Measurements from ENCODE around the gene AANAT. TPM values are rescaled to one million over a fixed set of nuclear protein-coding genes. Genes with fewer than 3 reads are reported as not detected.

AANAT gene
- total RNA-seq, 1 experiment from 2014 or later = not detected

DNA sequence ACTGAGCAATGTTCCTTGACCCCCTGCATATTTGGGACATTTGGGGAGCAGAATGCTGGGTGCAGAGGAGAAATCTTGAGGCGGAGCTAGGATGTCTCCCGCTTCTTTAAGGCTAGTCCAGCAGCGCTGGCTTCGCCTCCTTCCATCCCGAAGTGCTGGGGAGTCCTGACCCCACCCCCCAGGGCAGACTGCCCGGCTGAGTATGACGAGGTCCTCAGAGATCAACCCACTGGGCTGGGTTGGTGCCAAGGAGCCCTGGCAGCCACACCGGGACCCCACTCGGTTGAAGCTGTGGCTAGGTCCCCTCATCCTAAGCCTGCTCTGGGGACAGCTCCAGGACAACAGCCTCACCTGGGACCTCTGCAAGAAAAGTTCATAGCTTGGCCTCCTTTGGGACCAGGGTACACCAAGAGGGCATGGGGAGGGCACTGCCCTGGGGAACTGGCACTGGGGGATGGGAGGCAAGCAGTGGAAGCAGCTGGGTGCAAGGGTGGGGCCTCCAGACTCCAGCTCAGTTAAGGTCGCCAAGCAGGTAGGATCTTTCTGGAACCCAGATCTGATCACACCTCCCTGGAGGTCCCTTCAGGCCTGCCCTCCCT lies 22.8 kb downstream of the AANAT start:
- no peaks in the 10 kb centered on the region for H3K36me3 ChIP-seq (ENCODE audit: low read depth)

GRCh38 chr17:76491271-76492122 lies 24.1 kb downstream of the AANAT start:
- H4K20me1 ChIP-seq (ENCODE audit: insufficient read depth) = no peaks in the 10 kb centered on the region
- no peaks in the 10 kb centered on the region for H3K36me3 ChIP-seq (ENCODE audit: low read depth)
- no peaks in the 10 kb centered on the region for H3K4me1 ChIP-seq (replicated peaks; ENCODE audit: insufficient read depth)
- H3K4me3 ChIP-seq = no peak overlapping the region
- POLR2A ChIA-PET (ENCODE audit: unreplicated experiment) = interaction anchor here (0.6 kb wide), 1 partner anchor 9 kb away, joined by 3 read pairs; no protein-coding TSS in a partner anchor
- no peak overlapping the region for H3K4me2 ChIP-seq
- no peaks in the 10 kb centered on the region for H3K9me3 ChIP-seq (ENCODE audit: insufficient read depth, low read depth)
- intact Hi-C loops (cut with micrococcal nuclease; ENCODE audit: unreplicated experiment) = no loop called here
- no TSS peak for BruUV-seq (replicated peaks)
- H3K27ac ChIP-seq = no peak overlapping the region
- no peak overlapping the region for H2AFZ ChIP-seq
- no peak for TF ChIP-seq EZH2 (IDR thresholded peaks at IDR 0.05; ENCODE audit: low read depth)
- TF ChIP-seq, protein P1, sequence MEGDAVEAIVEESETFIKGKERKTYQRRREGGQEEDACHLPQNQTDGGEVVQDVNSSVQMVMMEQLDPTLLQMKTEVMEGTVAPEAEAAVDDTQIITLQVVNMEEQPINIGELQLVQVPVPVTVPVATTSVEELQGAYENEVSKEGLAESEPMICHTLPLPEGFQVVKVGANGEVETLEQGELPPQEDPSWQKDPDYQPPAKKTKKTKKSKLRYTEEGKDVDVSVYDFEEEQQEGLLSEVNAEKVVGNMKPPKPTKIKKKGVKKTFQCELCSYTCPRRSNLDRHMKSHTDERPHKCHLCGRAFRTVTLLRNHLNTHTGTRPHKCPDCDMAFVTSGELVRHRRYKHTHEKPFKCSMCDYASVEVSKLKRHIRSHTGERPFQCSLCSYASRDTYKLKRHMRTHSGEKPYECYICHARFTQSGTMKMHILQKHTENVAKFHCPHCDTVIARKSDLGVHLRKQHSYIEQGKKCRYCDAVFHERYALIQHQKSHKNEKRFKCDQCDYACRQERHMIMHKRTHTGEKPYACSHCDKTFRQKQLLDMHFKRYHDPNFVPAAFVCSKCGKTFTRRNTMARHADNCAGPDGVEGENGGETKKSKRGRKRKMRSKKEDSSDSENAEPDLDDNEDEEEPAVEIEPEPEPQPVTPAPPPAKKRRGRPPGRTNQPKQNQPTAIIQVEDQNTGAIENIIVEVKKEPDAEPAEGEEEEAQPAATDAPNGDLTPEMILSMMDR (conservative IDR thresholded peaks at IDR 0.05) = no peak
- no peaks in the 10 kb centered on the region for H3K9me2 ChIP-seq (ENCODE audit: insufficient read depth)
- no peaks in the 10 kb centered on the region for H3K27me3 ChIP-seq (ENCODE audit: insufficient read depth, low read depth)
- H3K79me2 ChIP-seq (ENCODE audit: low read depth) = no peaks in the 10 kb centered on the region
- CTCF ChIA-PET = no interaction called here
- no peak for DNase-seq
- no peaks in the 10 kb centered on the region for H3F3A ChIP-seq (ENCODE audit: insufficient read depth, low read depth)

More for the DNA sequence above, 22.8 kb downstream of the AANAT start:
- Histone ChIP-seq H3K9me3 (ENCODE audit: insufficient read depth, low read depth) (no peaks in the 10 kb centered on the region), H3K4me3 (no peak overlapping the region), H4K20me1 (ENCODE audit: insufficient read depth) (no peaks in the 10 kb centered on the region), H3K79me2 (ENCODE audit: low read depth) (no peaks in the 10 kb centered on the region), H3K4me1 (replicated peaks; ENCODE audit: insufficient read depth) (no peaks in the 10 kb centered on the region), H3K27ac (no peak overlapping the region), H2AFZ (no peak overlapping the region), H3K4me2 (no peak overlapping the region), H3K27me3 (ENCODE audit: insufficient read depth, low read depth) (no peaks in the 10 kb centered on the region), H3K9me2 (ENCODE audit: insufficient read depth) (no peaks in the 10 kb centered on the region), H3F3A (ENCODE audit: insufficient read depth, low read depth) (no peaks in the 10 kb centered on the region)
- no peak for DNase-seq
- CTCF ChIA-PET = interaction anchor here (0.7 kb wide), 1 partner anchor 28 kb away, joined by 3 read pairs; no protein-coding TSS in a partner anchor
- TF ChIP-seq, protein P1 (conservative IDR thresholded peaks at IDR 0.05) = no peak
- no peak for TF ChIP-seq EZH2 (IDR thresholded peaks at IDR 0.05; ENCODE audit: low read depth)
- intact Hi-C loops (cut with micrococcal nuclease; ENCODE audit: unreplicated experiment) = no loop called here
- no TSS peak for BruUV-seq (replicated peaks)
- POLR2A ChIA-PET (ENCODE audit: unreplicated experiment) = interaction anchor here (0.7 kb wide), 1 partner anchor 308 kb away, joined by 3 read pairs; no protein-coding TSS in a partner anchor

GRCh38 chr17:76492123-76492988 lies 25.0 kb downstream of the AANAT start:
- H3K79me2 ChIP-seq (ENCODE audit: low read depth) = no peaks in the 10 kb centered on the region
- no peaks in the 10 kb centered on the region for H3K27me3 ChIP-seq (ENCODE audit: insufficient read depth, low read depth)
- ChIA-PET CTCF (interaction anchor here (0.8 kb wide), 1 partner anchor 224 kb away, joined by 3 read pairs; no protein-coding TSS in a partner anchor), POLR2A (ENCODE audit: unreplicated experiment) (interaction anchor here (0.6 to 0.7 kb wide), 3 partner anchors 10 to 122 kb away, joined by 3 read pairs; no protein-coding TSS in a partner anchor)
- no peaks in the 10 kb centered on the region for H3K9me3 ChIP-seq (ENCODE audit: insufficient read depth, low read depth)
- H3K4me3 ChIP-seq = no peak overlapping the region
- no peaks in the 10 kb centered on the region for H3F3A ChIP-seq (ENCODE audit: insufficient read depth, low read depth)
- DNase-seq = no peak
- no peaks in the 10 kb centered on the region for H3K9me2 ChIP-seq (ENCODE audit: insufficient read depth)
- no peaks in the 10 kb centered on the region for H3K36me3 ChIP-seq (ENCODE audit: low read depth)
- no peaks in the 10 kb centered on the region for H3K4me1 ChIP-seq (replicated peaks; ENCODE audit: insufficient read depth)
- intact Hi-C loops (cut with micrococcal nuclease; ENCODE audit: unreplicated experiment) = no loop called here
- no peak overlapping the region for H3K27ac ChIP-seq
- no TSS peak for BruUV-seq (replicated peaks)
- no peaks in the 10 kb centered on the region for H4K20me1 ChIP-seq (ENCODE audit: insufficient read depth)
- no peak for TF ChIP-seq EZH2 (IDR thresholded peaks at IDR 0.05; ENCODE audit: low read depth)
- TF ChIP-seq, protein P1 (conservative IDR thresholded peaks at IDR 0.05) = no peak
- no peak overlapping the region for H3K4me2 ChIP-seq
- no peak overlapping the region for H2AFZ ChIP-seq

All from PC-9 (cell line).